GM19035 (cell line): ENCODE measurements around the gene LPP.

Source experiments
- ATAC-seq: cut with Tn5 transposase; IDR thresholded peaks from one replicate; pipeline ENCODE4 v1.9.1; 2021; ENCODE audit not compliant: unreplicated experiment

Gene LPP

DNA sequence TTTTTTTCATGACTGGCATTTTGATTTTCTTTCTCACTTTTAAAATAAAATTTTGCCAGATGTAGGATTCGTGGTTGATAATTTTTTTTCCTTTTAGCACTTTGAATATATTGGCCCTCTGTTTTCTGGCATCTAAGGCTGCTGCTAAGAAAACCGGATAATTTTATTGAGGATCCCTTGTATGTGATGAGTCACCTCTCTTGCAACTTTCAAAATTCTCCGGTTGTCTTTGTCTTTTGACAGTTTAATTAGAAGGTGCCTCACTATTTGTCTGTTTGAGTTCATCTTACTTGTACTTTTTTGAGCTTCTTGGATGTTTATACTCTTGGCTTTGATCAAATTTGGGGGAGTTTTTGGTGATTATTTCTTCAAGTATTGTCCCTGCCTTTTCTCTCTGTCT is 349.7 kb downstream of the LPP start:
- no peak for ATAC-seq

- ATAC-seq = no peak
Measured at GRCh38 chr3:188505151-188505550, 351.2 kb downstream of the LPP start.

GRCh38 chr3:188505911-188506310 is 352.0 kb downstream of the LPP start:
- ATAC-seq = no peak

- no peak for ATAC-seq
Measured at GRCh38 chr3:188506446-188506845, 352.5 kb downstream of the LPP start.

GRCh38 chr3:188507244-188507720 is 353.3 kb downstream of the LPP start:
- no peak for ATAC-seq

DNA sequence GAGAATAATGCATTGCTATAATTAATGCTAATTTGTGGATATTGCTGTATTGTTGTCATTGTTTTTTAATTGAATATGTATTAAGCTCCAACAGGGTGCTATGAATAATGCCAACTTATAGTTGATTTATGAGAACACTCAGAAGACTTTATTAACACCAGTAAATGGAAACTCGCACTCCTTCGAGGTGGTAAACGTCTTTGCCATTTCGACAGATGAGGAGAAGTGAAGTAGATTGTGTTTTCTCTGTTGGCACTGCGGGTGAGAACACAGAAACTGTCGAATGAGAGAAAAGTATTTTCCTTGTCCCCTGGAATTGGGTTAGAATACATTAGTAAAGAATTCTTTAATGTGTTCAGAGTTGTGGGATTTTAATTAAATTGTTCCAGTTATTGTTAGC is 354.5 kb downstream of the LPP start:
- ATAC-seq = no peak

- no peak for ATAC-seq
Measured at GRCh38 chr3:188509316-188509715, 355.4 kb downstream of the LPP start.

DNA sequence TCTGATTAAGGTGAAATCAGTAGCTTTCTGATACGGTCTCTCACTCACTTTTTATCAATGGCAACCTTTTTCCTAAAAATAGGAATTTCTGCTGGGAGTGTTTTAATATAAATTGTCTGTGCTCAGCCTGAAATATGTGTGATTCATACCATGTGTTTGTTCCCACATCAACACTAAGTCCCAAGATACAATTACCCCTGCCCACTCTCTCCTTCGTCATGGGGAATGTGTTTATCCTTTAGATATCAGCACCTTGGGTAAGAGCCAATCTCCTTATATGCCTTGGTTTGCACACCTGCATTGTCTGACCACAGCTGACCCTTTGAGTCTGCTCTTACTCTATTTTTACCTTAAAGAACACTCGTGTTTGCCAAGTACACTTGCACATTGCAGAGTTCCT is 356.4 kb downstream of the LPP start:
- ATAC-seq = no peak

DNA sequence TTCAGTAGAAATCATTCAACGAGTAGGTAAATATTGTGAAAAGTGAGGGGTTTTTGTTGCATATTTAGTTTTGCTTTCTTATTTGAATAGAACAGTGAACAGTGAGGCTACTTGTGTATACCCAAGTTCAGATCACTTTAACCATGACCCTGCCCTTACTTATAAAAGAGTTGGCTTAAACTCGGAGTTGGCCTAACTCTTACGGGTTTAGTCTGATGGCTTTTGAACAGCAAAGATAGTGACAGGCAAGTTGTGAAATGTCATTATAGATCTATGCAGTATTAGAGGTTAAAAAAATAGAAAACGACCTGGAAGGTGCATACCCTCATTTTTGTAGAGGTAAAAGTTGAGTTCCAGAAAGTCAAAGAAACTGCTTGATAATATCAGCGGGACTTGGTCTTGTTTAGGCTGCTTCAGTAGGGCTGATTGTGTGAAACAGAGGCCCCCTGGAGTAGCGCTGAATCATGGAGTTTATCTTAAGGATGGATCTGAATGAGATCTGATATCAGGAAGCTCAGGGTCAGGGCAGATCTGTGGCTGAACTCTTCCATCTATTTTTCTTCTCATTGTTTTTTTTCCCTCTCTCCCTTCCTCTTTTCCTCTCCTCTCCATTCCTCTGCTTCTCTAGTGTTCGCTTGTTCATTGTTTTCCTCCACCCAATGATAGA is 359.8 kb downstream of the LPP start:
- ATAC-seq = no peak

- no peak for ATAC-seq
Measured at GRCh38 chr3:188516515-188516914, 362.6 kb downstream of the LPP start.

GRCh38 chr3:188518416-188518815 is 364.5 kb downstream of the LPP start:
- ATAC-seq = no peak

DNA sequence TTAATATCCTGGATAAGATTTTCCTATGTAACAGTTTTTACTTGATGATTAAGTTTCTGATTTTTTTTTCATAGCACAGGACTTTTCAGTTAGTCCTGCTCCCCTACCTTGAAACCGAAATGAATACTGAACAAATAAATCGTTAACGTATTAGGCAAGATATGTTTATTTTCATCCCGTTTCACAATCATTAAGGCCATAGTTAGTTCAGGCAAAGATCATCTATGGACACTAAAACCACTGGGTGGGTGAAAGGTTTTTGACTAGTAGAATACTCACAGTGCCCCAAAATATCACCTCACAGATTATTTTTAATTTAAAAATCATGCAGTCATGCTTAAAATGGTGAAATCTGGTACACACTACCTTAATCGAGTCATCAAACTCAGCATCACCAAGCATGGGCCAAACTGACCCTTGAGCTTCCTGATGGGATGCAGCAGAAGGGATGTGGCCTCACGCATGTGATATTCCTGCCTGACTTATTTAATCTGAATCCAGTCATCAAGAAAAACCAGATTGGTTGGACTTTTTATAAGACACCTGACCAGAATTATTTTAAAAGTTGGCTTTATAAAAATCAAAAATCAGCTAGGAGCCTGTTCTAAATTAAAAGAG is 365.0 kb downstream of the LPP start:
- ATAC-seq = no peak

DNA sequence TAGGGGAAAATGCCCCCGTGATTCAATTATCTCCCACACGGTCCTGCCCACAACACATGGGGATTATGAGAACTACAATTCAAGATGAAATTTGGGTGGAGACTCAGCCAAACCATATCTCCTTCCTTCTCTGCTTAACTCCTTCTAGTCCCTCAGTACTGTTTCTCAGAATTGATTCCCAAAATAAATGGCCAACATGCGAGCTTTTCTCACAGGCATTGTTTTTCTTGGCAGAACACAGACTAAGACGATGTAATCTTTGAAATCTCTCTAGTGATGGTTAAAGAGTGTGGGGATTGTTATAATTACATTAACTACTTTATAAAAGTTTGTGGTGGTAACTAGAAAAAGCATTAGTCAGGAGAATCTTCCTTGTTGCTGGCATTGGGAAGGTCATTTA is 366.5 kb downstream of the LPP start:
- ATAC-seq = no peak

DNA sequence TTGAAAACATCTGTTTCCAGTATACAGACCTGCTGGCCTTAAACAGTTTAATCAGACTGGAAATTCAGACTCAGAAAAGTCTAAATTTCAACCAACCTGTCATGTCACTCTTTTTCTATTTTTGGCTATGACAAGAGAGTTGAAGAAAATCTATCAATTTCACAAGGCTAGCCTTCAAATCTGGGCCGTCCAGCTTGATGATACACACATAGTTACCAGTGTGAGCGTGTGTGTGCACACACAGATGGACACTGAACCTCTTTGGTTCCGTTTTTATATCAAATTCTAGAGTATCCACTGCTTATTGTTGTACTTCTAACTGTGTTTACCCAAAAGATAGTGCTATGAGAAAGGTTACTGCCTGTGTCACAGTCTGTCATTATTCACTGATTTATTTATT is 368.2 kb downstream of the LPP start:
- no peak for ATAC-seq

- no peak for ATAC-seq
Measured at GRCh38 chr3:188523291-188523690, 369.3 kb downstream of the LPP start.

- ATAC-seq = no peak
Measured at GRCh38 chr3:188524052-188524451, 370.1 kb downstream of the LPP start.

- ATAC-seq = no peak
Measured at GRCh38 chr3:188526057-188526456, 372.1 kb downstream of the LPP start.

- no peak for ATAC-seq
Measured at GRCh38 chr3:188527389-188527788, 373.4 kb downstream of the LPP start.

DNA sequence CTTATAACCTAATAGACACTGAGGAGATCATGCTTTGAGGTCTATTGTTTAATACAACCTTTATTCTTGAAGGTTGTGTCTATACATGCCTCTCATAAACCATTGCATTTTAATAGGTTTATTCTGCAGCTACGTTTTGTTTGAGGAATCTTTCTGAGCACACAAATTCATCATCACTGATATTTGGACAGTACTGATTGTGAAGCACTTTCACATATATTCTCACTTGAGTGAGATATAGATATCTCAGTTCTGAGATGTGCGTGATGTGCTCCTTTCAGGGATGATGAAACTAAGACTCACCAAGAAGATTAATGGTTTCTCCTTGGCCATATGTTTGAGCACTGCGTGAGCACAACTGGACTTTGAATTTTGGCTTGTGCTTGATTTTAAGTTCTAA is 374.4 kb downstream of the LPP start:
- ATAC-seq = no peak

GRCh38 chr3:188529228-188529627 is 375.3 kb downstream of the LPP start:
- no peak for ATAC-seq

DNA sequence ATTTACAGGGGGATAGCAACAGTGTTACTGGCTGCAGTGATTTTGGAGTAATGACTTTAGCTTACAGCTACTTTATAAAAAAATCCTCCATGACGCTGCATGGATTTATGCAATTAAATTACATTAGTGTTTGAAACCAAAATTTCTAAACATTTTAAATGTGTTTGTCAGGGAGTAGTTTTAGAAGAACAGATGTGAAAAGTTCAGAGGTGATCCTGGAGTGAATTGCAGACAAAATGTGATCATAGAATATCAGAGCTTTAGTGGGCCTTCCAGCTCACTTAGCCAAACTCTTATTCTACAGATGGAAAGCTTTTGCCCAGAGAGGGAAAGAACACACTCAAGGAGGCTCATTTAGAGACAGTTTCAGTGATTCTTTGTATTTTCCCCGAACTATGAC is 376.3 kb downstream of the LPP start:
- no peak for ATAC-seq

GRCh38 chr3:188531210-188531609 is 377.3 kb downstream of the LPP start:
- ATAC-seq = no peak

DNA sequence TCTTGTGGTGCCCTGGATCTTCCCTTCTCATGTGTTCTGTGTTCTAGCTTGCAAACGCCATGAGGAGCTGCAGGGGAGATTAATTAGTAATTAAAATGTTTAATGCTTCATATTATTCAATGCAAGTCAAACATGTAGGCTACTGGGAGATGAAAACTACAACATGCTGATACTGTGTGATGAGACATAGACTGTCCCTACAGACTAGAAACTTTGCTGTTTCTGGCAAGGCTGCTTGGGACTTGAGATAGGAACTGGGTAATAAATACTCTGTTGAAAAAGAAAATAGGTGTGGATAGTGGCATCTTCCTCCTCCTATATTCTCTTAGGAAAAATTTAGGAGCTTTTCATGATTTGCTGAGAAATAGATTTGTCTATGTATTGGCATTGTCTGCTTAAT is 379.2 kb downstream of the LPP start:
- ATAC-seq = no peak
